Measurements from ENCODE around the gene DNASE2B. TPM values are rescaled to one million over a fixed set of nuclear protein-coding genes. Genes with fewer than 3 reads are reported as not detected.

DNASE2B gene
- polyA plus RNA-seq, 4 donors: 0.18 TPM; not detected in 3

DNA sequence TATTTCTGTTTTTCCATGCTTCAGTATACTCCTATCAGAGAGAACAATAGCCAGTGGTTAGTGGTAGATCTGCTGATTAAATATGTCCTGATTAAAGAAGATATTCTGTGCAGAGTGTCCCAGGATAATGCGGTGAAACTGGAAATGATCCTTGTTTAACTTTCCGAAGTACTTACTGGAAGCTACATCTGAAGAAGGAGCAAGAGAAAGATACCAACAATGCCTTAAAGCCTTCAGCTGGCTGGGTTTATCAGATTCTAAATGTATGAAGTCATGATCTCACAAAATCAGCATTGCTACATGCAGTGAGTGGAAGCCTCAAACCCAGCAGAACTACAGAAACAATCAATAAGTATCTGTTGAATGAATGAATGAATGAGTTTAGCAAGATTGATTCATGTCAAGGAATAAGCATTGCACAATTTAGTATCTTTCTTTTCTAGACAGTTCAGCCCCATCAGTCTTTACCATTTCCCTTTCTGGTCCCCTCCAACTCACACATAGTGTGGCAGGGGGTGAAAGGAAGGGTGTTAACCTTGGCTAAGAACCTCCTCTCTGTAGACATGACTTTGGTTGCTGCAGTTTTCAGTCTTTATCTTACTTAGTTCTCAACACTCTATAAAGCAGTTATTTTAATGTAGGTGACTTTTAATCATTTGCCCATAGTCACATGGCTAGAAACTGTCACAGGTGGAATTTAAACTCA lies 24.7 kb upstream of the DNASE2B start:
- DNase-seq (ENCODE audit: low read depth in 4 of 4, low spot score in 3 of 4): no peak

DNA sequence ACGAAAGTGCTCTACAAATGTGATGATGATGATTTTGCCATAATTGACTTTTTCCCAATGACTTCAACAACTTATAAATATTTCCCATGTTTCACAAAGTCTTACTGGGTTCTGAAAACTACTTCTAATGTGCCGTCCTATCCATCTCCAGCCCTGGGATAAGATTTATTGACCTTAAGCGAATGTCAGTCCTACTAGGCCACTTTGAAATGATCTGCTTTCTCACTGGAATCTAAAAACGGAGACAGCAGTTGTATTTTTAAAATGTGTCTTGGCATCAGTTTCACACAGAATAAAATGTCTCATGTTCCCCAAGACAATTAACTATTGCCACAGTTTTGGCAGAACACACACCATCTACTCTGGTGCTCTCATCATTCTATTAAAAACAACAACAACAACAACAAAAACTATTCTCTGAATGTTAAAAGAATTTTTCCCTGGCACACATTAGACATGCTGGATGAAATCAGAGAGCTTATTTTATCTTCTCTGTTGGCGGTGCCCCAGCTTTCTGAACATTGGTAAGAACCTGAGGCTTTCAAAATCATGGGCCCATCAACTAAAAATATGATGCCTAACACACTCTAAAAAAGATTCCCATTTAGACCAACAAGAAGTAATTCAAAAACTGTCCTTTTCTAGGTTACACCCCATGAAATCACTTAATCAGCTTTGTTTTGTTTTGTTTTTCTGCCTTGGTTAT lies 23.1 kb upstream of the DNASE2B start:
- DNase-seq (ENCODE audit: low read depth in 4 of 4, low spot score in 3 of 4): no peak

DNA sequence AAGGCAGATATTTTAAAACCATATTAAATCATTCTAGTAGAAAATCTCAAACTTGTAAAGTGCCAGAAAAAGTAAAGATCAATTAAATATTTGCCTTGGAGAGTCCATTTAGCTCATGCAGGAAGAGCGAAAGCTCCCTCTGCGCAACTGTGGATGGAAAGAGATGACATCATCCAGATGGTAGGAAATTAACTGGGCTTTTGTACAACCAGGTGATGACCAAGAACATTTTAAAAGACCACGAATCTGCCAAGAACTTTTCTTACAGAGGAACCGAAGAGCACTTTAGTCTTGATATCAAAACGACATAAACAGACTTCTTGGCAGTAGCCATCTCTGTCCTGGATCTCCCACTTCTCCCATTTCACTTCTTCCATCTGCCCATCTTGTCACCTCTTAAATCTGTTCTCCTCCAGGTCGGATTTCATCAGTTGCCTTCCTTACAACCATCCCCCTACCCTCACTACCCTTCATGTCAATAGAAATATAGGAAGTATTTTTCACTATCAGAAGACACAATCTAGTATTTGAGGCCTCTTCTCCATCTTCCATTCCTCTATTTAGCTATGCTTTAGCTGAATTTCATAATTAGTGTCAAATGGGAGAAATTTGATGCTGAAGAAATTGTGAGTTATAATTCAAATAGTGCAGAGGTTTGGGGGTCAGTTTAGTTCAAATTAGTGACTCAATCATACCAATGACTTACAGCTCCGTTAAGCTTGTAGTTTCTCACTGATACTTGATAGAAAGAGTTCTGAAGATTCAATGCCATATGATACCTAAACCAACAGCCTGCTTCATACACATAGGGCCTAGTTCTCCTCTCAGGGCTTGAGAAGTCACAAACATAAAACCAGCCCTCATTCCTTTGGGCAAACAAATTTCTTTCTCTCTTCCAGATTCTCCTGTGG lies 22.0 kb upstream of the DNASE2B start:
- no peak for DNase-seq (ENCODE audit: low read depth in 4 of 4, low spot score in 3 of 4)

DNA sequence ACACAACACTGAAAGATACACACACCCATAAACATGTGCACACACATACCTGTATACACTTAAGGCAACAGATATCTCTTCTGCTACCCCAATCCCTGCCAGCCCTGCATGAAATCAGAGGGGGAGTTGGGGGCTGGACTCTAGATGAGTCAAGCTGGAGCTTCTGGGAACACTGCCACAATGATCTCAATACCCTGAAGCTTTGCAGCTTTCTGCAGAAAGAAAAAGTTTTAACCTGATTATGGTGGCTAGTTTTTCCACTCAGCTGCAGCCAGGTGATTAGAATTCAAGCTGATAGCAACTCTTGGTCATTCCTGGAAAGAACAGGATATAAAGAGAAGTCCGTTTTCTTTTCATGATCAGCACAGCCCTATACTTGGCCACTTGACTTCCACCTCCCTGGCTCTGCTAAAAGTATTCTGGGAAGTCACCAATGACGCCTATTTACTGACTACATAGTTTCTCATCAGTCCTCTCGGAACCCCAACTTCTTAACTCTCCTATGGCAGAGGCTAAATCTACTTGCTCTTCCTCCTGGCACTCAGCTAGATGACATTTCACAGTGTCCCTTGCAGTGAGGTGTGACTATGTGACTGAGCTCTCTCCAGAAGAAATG lies 20.7 kb upstream of the DNASE2B start:
- no peak for DNase-seq (ENCODE audit: low read depth in 4 of 4, low spot score in 3 of 4)

DNA sequence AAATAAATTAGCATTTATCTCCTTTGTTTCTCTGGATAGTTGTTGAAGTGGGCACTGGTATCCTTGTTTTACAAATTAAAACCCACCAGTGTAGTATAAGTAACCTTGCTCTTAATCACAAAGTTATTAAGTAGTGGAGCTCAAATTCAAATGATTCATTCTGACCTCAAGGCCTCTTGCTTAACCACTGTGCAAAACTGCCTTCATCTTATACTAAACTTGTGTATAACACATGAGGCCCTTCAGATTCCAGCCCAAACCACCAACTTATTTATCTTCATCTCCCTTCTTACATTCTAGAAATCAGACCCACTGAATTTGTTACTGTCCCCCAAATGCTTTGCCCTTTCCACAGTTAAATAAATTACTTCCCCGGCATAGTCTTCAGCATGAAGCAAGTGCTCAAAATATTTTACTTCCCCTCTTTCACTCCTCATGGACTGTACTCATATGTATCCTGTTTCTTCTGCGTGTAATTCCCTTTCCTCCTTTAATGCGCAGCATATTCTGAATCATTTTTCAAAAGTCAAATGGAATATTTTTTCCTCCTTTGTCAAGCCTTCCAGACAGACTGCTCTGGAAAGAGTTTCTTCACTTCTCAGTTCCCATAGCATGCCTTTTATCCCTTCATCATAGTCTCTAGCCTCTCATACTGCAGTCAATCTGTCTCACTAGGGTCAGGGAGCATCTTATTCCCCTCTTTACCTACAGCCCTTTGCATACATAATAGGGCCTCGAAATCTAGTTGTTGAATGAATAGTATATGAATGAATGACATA lies 19.0 kb upstream of the DNASE2B start:
- DNase-seq (ENCODE audit: low read depth in 4 of 4, low spot score in 3 of 4): no peak

DNA sequence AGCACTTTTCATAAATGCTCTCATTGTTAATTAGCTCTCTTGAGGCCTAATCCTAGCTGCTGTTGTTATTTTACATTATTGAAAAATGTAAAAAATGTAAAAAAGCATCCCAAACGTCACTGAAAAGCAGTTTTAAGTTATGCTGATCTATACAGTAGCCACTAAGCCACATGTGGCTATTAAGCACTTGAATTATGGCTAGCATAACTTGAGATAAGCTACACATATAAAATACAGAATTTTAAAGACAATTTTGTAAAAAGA lies 18.4 kb upstream of the DNASE2B start:
- DNase-seq (ENCODE audit: low read depth in 4 of 4, low spot score in 3 of 4): no peak

DNA sequence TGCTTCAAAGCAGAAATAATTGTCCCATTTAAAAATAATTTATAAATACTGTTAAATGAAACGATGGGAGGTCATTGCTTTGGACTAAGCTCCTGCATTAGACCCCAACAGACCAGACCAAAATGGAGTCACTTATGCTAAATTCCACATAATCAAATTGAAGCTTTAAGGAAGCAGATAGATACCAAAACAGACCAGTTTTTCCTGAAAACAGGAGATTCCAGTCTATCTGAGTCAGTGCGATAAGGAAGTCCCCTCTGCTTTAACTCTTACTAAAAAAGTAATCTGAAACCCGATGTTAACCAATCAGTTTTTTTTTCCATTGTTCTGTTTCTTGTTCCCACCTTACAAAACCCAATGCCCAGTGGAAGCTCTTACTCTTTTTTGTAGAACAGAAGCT lies 16.2 kb upstream of the DNASE2B start:
- DNase-seq (ENCODE audit: low read depth in 4 of 4, low spot score in 3 of 4): no peak

DNA sequence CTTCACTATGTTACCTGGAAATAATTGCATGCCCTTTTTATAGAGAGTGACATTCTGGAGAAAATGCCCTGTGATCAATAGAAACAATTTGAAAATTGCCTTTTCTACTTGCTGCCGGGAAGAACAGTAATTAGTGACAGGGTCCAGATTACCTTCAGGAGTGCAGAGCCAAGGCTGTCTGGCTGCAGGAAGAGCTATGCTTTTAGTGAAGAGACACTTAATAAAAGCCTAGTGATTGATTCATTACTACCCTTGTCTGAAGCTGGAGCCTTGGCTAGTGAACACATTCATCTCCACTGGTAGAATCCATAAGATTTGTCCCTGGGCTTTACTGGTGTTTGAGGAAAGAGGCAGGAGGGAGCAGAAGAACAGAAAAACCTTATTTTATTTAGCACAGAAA lies 12.9 kb upstream of the DNASE2B start:
- no peak for DNase-seq (ENCODE audit: low read depth in 4 of 4, low spot score in 3 of 4)

DNA sequence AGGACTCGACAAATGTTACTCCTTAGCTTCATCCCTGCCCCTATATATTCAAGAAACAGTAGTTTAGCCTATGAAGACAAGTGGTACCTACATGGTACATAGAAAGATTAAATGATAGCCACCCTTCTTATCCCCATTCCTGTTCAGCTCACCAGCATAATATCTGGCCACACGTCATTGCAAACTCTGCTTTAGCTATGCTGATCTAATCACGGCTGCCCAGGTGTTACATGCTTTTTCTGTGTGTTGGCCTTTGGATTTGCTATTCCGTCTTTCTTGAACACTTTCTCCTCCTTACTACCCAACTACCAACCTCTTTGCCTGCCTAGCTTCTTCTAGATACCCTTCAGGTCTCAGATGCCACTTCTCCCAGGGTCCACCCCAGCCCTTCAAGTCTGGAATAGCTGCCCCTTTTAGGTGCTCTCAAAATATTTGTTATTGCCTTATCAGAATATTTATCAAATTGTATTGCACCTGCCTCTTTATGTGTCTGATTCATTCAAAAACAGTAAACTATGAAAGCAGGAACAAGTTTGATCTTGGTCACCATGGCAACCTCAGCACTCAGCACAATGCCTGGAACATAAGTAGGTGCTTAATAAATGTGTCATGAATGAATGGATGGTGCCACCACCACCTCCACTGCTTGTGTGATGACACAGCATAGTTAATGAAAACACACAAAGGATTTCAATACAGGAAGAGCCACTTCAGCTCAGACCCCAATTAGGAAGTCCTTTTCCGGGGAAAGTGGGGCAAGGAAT lies 11.4 kb upstream of the DNASE2B start:
- DNase-seq (ENCODE audit: low read depth in 4 of 4, low spot score in 3 of 4): no peak

DNA sequence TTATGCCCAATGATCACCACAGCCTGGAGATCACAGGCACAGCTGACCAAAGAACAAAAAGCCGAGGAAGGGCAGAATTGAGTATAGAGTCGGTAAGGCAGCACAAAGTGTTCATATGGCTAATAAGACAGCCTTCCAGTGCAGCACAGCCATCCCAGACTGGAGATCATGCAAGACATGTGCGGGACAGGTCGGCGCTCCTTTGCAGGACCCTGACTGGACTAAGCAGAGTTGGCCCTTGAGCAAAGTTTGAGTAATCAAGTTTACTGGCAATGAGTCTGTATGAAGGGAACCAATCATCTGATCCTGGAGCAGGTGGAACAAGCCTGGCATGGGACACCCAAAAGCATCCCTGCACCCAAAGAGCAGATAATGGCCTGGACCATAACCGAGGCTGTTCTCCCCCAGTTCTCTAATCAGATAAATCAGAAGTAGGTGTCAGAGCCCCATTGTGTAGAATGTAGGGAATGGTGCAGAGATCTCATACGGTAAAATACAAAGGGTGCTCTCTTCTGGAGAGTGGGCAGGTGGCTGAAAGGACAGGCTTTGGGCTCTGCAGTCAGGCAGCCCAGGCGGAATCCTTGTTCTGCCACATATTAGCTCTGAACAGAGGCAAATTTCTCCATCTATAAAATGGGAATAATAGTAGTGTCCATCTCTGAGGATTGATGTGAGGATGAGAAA lies 10.7 kb upstream of the DNASE2B start:
- no peak for DNase-seq (ENCODE audit: low read depth in 4 of 4, low spot score in 3 of 4)

DNA sequence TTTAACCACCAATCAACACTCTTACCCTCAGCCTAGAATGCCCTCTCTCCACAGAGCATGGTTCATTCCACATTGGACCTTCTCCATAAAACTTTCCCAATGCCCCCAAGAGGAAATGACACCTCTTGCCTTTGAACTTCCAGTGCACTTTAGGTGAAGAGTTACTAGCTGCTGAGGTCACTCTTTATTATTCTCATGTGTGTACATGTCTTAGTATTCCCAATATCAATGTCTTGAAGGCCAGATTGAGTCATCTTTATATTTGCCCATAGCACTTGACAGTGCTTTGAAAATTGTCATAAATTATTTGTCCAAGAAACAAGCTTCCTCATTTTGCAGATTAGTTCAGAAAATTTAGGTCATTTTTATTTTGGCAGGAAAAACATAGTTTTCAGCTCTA lies 8.1 kb upstream of the DNASE2B start:
- DNase-seq (ENCODE audit: low read depth in 4 of 4, low spot score in 3 of 4): no peak

DNA sequence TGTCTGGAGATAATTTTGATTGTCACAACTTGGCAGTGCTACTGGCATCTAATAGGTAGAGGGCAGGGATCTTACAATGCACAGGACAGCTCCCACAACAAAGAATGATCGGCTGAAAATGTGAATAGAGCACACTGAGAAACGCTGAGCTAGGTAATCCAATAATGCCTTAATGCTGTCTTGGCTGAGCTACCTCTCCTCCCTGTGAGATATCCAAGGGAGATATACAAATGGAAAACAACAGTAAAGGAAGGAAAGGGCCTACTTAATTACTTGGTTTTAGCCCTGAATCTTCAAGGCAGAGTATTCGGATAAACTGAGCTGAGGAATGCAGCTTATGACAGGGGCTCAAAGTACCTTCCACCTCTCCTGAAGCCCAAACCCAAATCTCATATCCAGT lies 2.9 kb downstream of the DNASE2B start:
- no peak for DNase-seq (ENCODE audit: low read depth in 4 of 4, low spot score in 3 of 4)

DNA sequence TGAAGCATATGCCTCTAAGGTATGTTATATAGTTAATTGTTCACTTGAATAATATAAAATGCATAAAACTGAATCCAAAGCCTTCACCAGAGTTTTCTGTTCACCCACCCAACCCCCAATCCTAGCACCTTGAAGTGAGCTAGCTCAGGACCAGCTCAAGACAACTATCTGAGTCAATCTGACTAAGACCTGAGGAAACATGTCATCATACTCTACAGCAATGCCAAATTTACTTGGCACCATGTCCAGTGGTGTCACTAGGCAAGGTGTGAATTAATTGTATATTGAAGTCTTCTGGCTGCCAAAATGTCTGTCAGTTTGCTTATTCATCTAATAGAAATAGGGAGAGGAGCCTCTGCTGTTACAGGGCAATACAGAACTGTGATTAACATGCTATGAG lies 3.8 kb downstream of the DNASE2B start:
- DNase-seq (ENCODE audit: low read depth in 4 of 4, low spot score in 3 of 4): no peak

DNA sequence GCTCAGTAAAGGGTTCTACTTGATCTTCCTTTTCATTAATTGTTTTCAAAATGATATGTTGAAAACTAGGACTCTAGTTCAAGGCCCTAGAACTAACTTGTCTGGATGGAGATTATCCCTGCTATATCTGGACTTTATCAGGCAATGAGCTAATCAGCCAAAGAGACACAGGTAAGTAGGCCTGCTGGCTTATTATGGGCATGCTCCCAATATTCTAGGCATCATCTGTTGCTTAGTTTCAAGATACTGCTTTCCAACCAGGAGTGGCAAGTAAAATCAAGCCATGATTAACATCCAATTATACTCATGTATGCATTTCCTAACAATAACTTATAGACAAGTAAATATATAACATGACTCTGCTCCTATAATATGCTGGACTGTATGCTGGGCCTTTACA lies 4.2 kb downstream of the DNASE2B start:
- DNase-seq (ENCODE audit: low read depth in 4 of 4, low spot score in 3 of 4): no peak

DNA sequence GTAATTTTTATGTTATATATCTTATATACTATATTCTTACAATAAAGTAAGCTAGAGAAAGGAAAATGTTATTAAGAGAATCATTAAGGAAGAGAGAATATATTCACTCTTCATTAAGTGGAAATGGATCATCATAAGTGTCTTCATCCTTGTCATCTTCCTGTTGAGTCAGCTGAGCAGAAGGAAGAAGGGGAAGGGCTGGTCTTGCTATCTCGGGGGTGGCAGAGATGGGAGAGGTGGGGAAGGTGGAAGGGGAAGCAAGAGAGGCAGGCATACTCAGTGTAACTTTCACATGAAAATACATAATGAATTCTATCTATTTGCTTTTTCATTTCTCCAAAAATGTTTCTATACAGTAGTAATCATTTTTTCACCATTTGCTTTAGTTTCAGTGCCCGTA lies 5.1 kb downstream of the DNASE2B start:
- no peak for DNase-seq (ENCODE audit: low read depth in 4 of 4, low spot score in 3 of 4)

DNA sequence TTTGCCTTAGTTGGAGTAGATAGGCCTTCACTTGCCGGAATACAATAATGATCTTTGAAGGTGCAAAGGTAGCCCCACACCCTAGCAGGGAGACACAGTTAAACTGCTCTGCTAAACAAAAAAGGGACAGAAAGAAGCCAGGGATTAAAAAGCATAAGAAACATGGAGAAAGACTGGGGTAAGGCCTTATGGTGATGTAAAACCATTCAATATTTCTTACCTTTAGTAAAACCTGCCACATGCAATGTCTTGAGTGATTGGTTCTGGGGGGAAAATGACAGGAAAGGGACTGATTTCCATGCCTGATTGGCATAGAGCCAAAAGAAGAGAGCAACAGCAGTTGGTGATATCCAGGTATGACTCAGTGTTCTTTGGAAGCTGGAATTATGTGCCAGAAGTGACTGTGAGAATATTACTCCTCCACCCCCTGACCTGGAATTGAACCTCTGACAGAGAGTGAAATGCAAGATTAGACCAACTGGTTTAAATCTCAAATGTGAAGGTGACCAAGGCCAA lies 8.1 kb downstream of the DNASE2B start:
- no peak for DNase-seq (ENCODE audit: low read depth in 4 of 4, low spot score in 3 of 4)

DNA sequence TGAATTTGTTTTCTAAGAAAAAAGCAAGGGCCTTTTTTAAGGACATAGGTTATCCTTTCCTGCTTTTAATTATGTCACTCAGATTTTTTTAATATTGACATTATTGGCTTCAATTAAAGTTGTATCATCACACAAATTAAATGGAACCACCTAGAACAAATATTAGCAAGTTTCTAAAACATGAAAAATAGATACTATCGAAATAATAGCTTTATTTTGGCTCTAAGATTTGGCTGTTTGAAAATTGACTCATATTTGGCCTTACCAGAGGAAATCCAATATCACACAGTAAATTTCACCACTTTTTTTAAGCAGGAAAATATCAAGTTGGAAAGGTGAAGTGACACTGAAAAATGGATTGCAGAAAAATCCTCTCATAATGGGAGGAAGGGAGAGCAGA lies 9.2 kb downstream of the DNASE2B start:
- no peak for DNase-seq (ENCODE audit: low read depth in 4 of 4, low spot score in 3 of 4)

DNA sequence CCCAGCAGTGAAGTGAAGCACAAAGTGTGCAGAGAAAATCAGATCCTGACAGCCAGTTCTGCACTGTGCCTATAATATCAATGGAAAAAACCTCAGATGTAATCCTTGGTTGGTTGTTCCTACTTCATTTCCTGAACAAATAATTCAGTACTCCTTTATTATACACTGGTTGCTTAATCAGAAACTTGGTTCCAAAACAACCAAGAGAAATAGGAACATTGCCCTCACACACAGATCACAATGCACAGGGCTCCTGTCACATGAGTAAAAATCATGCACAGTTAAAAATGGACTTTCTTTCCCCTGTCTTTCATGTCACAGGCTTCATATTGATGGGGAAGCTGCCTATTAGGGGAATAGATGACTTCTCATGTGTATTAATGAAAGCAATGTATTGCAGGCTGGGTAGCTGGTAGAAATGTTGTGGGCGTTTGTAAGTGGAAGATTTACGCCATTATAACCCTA lies 9.7 kb downstream of the DNASE2B start:
- no peak for DNase-seq (ENCODE audit: low read depth in 4 of 4, low spot score in 3 of 4)

DNA sequence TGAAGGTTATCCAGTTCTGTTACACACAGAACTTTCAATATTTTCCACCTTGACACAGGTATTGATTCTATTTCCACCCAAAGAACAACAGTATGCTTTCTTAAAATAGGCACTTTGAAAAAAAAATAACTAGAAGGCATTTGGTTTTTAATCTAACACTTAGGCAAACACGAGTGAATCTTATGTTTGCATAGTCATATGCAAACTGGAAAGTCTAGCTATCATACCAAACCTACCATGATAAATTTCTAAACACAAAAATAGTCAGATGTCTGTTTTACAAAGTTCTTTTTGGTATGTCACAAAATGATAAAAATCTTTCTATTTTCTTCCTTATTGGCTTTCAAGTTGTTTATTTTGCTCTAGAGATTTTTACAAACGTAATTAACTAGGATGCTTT lies 11.6 kb downstream of the DNASE2B start:
- DNase-seq (ENCODE audit: low read depth in 4 of 4, low spot score in 3 of 4): no peak

Data from left renal pelvis (tissue), 4 donors.